Measurements from ENCODE around the gene AP3M1.

AP3M1 gene

DNA sequence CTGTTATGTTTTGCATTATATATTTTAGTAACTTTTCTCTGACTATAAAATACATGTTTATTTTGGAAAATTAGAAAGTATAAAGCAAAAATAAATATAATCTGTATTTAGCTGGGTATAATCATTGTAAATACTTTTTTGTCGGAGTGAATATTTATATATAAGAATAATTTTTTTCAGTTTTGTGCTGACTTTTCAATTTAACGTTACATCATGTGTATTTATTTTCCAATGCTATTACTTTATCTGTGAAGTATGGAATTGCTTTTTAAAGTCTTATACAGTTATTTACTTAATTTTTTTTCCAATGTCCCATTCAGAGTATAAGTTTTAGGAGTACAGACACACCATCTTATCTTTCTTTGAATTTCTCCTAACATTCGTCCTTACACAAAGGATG is 15.2 kb downstream of the AP3M1 start:
- H3K36me3 ChIP-seq (ENCODE audit: insufficient read depth, low read length), result peaks cover 38% of the 10 kb centered on the region
- no peaks in the 10 kb centered on the region for H3K9me3 ChIP-seq (replicated peaks; ENCODE audit: low read length)
- no peak overlapping the region for H3K4me3 ChIP-seq (ENCODE audit: low read length)
- no peak overlapping the region for H3K4me2 ChIP-seq (ENCODE audit: low read length)
- H3K27me3 ChIP-seq (ENCODE audit: control insufficient read depth, insufficient read depth, low read length), result no peaks in the 10 kb centered on the region
- H3K4me1 ChIP-seq (ENCODE audit: control insufficient read depth, insufficient read depth, low read length), result no peaks in the 10 kb centered on the region
- no peak overlapping the region for H3K9ac ChIP-seq (ENCODE audit: low read depth, low read length)

DNA sequence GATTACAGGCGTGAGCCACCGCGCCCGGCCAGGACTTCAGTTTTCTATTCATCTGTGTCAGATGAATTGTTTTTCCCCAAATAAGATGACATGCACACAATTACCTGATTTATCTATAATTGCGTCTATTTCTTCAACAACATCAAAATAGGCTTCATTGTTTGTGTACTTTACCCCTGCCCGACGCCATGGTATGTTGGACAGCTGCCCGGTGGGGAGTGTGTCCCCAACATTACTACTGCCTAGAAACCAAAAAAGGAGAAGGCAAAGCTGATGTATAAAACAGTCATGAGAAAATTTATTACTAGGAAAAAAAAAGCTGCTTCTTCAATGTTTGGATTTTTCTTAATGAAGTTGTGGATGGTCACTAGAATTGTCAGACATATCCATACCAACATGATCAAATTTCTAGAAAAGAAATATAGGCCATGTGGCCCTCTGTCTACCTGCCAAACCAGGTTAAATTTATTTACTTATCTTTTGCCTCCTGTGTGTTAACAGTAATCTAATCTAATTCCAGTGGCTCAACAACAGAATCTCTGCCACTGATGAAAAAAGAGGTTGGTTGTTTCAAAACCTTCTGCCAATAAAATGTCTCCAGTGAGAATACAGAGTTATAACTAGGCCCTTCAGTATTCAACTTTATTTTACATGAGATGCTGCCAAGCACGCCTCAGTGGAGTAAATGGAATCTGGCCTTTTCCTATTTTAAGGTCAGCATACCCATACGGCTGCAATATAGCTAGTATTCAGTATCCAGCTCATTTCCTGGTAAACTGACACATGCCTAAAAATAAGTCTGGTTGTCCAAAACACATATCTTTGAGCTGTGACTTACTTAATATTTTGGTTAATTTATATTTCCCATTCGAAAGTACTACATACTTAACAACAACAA is 16.5 kb downstream of the AP3M1 start:
- H3K36me3 ChIP-seq (ENCODE audit: insufficient read depth, low read length), result peaks cover 46% of the 10 kb centered on the region
- no peak overlapping the region for H3K4me2 ChIP-seq (ENCODE audit: low read length)
- H3K27me3 ChIP-seq (ENCODE audit: control insufficient read depth, insufficient read depth, low read length), result no peaks in the 10 kb centered on the region
- no peak overlapping the region for H3K4me3 ChIP-seq (ENCODE audit: low read length)
- no peaks in the 10 kb centered on the region for H3K4me1 ChIP-seq (ENCODE audit: control insufficient read depth, insufficient read depth, low read length)
- H3K9me3 ChIP-seq (replicated peaks; ENCODE audit: low read length), result no peaks in the 10 kb centered on the region
- H3K9ac ChIP-seq (ENCODE audit: low read depth, low read length), result no peak overlapping the region

DNA sequence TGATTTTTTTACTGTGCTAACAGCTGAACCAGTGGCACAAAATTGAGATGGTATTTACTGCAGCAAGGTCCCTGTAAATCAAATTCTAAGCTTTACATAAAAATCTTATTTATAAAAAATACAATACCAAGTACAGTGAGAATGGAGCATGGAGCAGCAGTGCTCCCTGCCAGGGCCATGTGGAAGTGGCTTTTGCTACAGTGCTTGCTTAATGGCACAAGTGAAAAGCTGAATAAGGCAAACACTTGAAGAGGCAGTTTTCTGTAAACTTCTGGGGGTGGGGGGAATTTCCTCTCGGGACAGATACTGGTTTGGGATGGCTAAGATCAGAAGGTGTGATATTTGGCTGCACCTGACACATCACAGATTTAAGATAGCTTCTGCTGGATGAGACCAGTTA is 27.5 kb downstream of the AP3M1 start:
- Histone ChIP-seq H3K4me1 (ENCODE audit: control insufficient read depth, insufficient read depth, low read length) (peaks cover 13% of the 10 kb centered on the region), H3K4me2 (ENCODE audit: low read length) (no peak overlapping the region), H3K9ac (ENCODE audit: low read depth, low read length) (no peak overlapping the region), H3K9me3 (replicated peaks; ENCODE audit: low read length) (no peaks in the 10 kb centered on the region), H3K4me3 (ENCODE audit: low read length) (no peak overlapping the region), H3K27me3 (ENCODE audit: control insufficient read depth, insufficient read depth, low read length) (no peaks in the 10 kb centered on the region), H3K36me3 (ENCODE audit: insufficient read depth, low read length) (peaks cover 78% of the 10 kb centered on the region)

DNA sequence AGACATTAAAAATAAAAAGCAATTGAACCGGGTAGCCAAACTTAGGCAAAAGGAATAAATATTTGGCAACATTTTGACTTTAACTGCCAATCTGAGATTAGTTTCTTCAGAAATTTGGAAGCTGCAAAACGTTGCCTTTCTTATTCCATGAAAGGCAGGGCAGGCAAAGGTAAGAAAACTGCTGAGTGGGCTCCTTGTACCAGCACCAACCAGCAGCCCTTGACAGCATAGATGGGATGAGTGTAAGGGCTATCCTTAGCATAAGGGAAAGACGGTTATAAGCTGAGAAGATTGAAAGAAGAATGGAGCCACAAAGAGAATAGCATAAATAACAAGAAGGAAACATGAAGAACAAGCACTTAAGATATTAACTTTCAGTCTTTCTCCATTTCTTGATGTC is 28.6 kb downstream of the AP3M1 start:
- Histone ChIP-seq H3K27me3 (ENCODE audit: control insufficient read depth, insufficient read depth, low read length) (no peaks in the 10 kb centered on the region), H3K9me3 (replicated peaks; ENCODE audit: low read length) (no peaks in the 10 kb centered on the region), H3K36me3 (ENCODE audit: insufficient read depth, low read length) (peaks cover 86% of the 10 kb centered on the region), H3K4me2 (ENCODE audit: low read length) (no peak overlapping the region), H3K4me1 (ENCODE audit: control insufficient read depth, insufficient read depth, low read length) (peaks cover 13% of the 10 kb centered on the region), H3K4me3 (ENCODE audit: low read length) (no peak overlapping the region), H3K9ac (ENCODE audit: low read depth, low read length) (no peak overlapping the region)

DNA sequence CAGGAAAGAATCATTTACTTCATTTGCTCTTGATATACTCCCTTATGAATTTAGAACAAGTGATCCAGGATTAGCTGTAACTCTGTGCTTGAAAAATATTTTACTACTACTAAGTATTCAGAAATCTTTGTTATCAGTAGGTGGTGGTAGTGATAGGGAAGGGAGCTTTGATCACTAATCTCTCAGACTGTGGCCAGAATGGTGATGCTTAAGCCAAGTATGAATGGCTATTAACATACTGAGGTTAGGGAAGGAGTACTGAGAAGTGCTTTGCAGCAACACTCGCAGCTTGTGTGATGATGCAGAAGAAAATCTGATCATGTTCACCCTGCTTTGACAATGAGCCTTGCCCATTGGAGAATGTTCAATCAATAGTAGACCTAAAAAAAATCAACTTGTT is 29.3 kb downstream of the AP3M1 start:
- peaks cover 13% of the 10 kb centered on the region for H3K4me1 ChIP-seq (ENCODE audit: control insufficient read depth, insufficient read depth, low read length)
- H3K27me3 ChIP-seq (ENCODE audit: control insufficient read depth, insufficient read depth, low read length), result no peaks in the 10 kb centered on the region
- no peak overlapping the region for H3K9ac ChIP-seq (ENCODE audit: low read depth, low read length)
- H3K9me3 ChIP-seq (replicated peaks; ENCODE audit: low read length), result no peaks in the 10 kb centered on the region
- peaks cover 88% of the 10 kb centered on the region for H3K36me3 ChIP-seq (ENCODE audit: insufficient read depth, low read length)
- H3K4me3 ChIP-seq (ENCODE audit: low read length), result no peak overlapping the region
- no peak overlapping the region for H3K4me2 ChIP-seq (ENCODE audit: low read length)

DNA sequence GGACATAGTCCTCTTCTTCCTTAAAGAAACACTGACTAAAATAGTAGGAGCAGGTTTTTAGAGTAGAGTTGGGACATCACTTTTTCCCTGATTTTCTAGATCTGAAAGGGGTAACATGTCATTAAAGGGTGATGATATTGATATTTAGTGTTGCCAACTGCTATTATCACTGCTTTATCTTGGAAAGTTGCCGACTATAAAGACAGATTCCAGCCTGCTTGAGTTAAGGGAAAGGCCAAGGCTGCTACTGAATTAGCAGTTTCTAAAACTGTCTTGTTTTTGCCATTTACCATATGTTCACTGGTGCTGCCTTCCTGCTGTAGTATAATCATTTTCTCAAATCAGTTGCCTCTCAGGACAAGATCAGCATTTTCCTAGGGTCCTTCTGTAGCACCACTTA is 29.7 kb downstream of the AP3M1 start:
- Histone ChIP-seq H3K27me3 (ENCODE audit: control insufficient read depth, insufficient read depth, low read length) (no peaks in the 10 kb centered on the region), H3K4me3 (ENCODE audit: low read length) (no peak overlapping the region), H3K4me2 (ENCODE audit: low read length) (no peak overlapping the region), H3K36me3 (ENCODE audit: insufficient read depth, low read length) (peaks cover 90% of the 10 kb centered on the region), H3K9me3 (replicated peaks; ENCODE audit: low read length) (no peaks in the 10 kb centered on the region), H3K9ac (ENCODE audit: low read depth, low read length) (no peak overlapping the region), H3K4me1 (ENCODE audit: control insufficient read depth, insufficient read depth, low read length) (peaks cover 13% of the 10 kb centered on the region)

DNA sequence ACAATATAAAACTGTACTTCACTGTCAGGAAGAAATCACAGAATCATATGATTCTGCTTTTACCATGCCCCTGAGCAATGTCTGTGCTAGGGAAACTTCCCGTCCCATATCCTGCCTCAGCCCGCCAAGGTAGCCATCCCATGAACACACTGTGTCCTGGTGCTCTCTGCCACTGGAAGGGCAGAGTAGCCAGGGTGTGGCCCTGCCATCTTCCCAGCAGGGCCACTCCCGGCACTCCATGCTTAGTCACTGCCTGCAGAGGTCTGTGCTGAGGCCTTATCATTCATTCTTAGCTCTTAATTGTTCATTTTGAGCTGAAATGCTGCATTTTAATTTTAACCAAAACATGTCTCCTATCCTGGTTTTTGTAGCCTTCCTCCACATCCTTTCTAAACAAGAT is 31.8 kb downstream of the AP3M1 start:
- peaks cover 13% of the 10 kb centered on the region for H3K4me1 ChIP-seq (ENCODE audit: control insufficient read depth, insufficient read depth, low read length)
- peaks cover 96% of the 10 kb centered on the region for H3K36me3 ChIP-seq (ENCODE audit: insufficient read depth, low read length)
- no peaks in the 10 kb centered on the region for H3K9me3 ChIP-seq (replicated peaks; ENCODE audit: low read length)
- peak overlapping the region; percentile 46 for H3K9ac ChIP-seq (ENCODE audit: low read depth, low read length)
- no peak overlapping the region for H3K4me2 ChIP-seq (ENCODE audit: low read length)
- H3K27me3 ChIP-seq (ENCODE audit: control insufficient read depth, insufficient read depth, low read length), result no peaks in the 10 kb centered on the region
- H3K4me3 ChIP-seq (ENCODE audit: low read length), result no peak overlapping the region

DNA sequence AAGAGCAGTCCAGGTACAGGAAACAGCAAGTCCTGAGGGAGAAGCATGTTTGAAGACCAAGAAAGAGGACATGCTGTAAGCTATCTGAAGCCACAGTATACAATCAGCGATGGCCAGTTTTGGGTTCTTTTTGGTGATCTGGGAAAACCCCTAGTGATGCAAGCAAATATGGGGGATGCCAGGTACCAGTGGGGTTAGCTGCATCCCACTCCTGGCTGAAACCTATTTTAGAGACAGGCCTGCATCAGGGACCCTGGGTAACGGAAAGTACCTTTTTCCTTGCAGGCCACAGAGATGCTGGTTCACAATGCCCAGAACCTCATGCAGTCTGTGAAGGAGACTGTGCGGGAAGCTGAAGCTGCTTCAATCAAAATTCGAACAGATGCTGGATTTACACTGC is 32.9 kb downstream of the AP3M1 start:
- peaks cover 96% of the 10 kb centered on the region for H3K36me3 ChIP-seq (ENCODE audit: insufficient read depth, low read length)
- H3K27me3 ChIP-seq (ENCODE audit: control insufficient read depth, insufficient read depth, low read length), result no peaks in the 10 kb centered on the region
- H3K4me2 ChIP-seq (ENCODE audit: low read length), result no peak overlapping the region
- no peak overlapping the region for H3K4me3 ChIP-seq (ENCODE audit: low read length)
- no peak overlapping the region for H3K9ac ChIP-seq (ENCODE audit: low read depth, low read length)
- H3K4me1 ChIP-seq (ENCODE audit: control insufficient read depth, insufficient read depth, low read length), result peaks cover 13% of the 10 kb centered on the region
- H3K9me3 ChIP-seq (replicated peaks; ENCODE audit: low read length), result no peaks in the 10 kb centered on the region

DNA sequence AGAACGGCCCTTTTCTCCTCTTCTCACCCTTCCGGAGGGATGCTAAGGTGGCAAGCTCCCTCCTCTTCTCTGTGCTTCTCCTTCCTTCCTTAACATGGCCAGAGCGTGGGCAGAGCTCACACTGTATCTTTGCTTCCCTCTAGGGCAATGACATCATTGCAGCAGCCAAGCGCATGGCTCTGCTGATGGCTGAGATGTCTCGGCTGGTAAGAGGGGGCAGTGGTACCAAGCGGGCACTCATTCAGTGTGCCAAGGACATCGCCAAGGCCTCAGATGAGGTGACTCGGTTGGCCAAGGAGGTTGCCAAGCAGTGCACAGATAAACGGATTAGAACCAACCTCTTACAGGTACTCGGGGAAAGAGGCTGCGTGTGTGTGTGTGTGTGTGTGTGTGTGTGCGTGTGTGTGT is 36.6 kb downstream of the AP3M1 start:
- Histone ChIP-seq H3K4me1 (ENCODE audit: control insufficient read depth, insufficient read depth, low read length) (peaks cover 7% of the 10 kb centered on the region), H3K4me3 (ENCODE audit: low read length) (no peak overlapping the region), H3K36me3 (ENCODE audit: insufficient read depth, low read length) (peaks cover 98% of the 10 kb centered on the region), H3K9me3 (replicated peaks; ENCODE audit: low read length) (no peaks in the 10 kb centered on the region), H3K9ac (ENCODE audit: low read depth, low read length) (no peak overlapping the region), H3K27me3 (ENCODE audit: control insufficient read depth, insufficient read depth, low read length) (no peaks in the 10 kb centered on the region), H3K4me2 (ENCODE audit: low read length) (no peak overlapping the region)

DNA sequence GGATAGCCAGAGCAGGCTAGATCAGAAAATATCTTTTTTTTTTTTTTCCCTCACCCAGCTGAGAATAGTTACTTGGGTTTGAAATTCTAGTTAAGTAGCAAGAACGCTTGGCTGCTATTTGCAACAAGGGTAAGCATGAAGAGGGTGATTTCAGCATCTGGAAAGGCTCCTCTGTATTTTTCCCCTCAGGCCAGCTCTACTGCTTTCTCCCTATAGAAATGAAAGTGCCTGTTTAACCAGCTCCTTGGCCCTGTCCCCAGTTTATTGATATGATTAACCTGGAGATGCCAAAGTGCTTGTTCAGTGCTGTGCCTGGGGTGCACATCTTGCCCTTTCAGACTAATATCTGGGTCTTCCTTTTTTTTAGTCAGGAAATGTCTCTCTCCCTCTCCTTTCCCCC is 37.1 kb downstream of the AP3M1 start:
- Histone ChIP-seq H3K9me3 (replicated peaks; ENCODE audit: low read length) (no peaks in the 10 kb centered on the region), H3K9ac (ENCODE audit: low read depth, low read length) (no peak overlapping the region), H3K4me3 (ENCODE audit: low read length) (no peak overlapping the region), H3K27me3 (ENCODE audit: control insufficient read depth, insufficient read depth, low read length) (no peaks in the 10 kb centered on the region), H3K4me1 (ENCODE audit: control insufficient read depth, insufficient read depth, low read length) (peaks cover 2% of the 10 kb centered on the region), H3K36me3 (ENCODE audit: insufficient read depth, low read length) (peaks cover 98% of the 10 kb centered on the region), H3K4me2 (ENCODE audit: low read length) (no peak overlapping the region)

DNA sequence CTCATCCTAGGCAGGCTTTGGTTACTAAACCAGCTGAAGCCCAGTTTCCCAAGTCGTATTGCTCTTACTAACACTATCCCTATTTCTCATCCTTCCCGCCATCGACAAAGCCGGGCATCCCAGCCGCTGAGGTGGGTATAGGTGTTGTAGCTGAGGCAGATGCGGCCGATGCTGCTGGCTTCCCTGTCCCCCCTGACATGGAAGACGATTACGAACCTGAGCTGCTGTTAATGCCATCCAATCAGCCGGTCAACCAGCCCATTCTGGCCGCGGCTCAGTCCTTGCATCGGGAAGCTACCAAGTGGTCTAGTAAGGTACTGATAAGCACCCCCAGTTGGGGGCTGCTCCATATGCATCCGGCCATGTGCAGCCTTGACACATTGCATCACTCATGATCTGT is 38.8 kb downstream of the AP3M1 start:
- H3K4me1 ChIP-seq (ENCODE audit: control insufficient read depth, insufficient read depth, low read length), result no peaks in the 10 kb centered on the region
- no peak overlapping the region for H3K4me2 ChIP-seq (ENCODE audit: low read length)
- peaks cover 96% of the 10 kb centered on the region for H3K36me3 ChIP-seq (ENCODE audit: insufficient read depth, low read length)
- H3K4me3 ChIP-seq (ENCODE audit: low read length), result no peak overlapping the region
- no peak overlapping the region for H3K9ac ChIP-seq (ENCODE audit: low read depth, low read length)
- H3K9me3 ChIP-seq (replicated peaks; ENCODE audit: low read length), result no peaks in the 10 kb centered on the region
- H3K27me3 ChIP-seq (ENCODE audit: control insufficient read depth, insufficient read depth, low read length), result no peaks in the 10 kb centered on the region

DNA sequence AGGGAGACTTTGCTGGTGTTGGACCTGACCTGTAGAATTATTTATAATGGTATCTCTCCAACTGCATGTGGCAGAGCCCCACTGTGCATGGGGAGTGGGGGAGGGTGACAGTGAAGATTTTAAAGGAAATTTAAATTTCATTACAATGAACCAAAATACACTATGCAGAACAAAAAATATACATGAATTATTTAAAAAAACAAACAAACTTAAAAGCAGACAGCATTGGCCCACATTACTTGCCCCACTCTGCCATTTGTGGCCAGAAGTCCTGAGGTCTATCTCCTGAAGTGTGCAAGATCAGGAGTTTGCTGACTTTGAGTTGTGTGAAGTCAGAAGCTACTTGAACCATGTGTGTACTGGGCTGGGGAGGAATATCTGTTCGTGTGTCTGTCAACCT is 40.5 kb downstream of the AP3M1 start:
- Histone ChIP-seq H3K27me3 (ENCODE audit: control insufficient read depth, insufficient read depth, low read length) (no peaks in the 10 kb centered on the region), H3K4me2 (ENCODE audit: low read length) (no peak overlapping the region), H3K36me3 (ENCODE audit: insufficient read depth, low read length) (peaks cover 95% of the 10 kb centered on the region), H3K4me1 (ENCODE audit: control insufficient read depth, insufficient read depth, low read length) (no peaks in the 10 kb centered on the region), H3K4me3 (ENCODE audit: low read length) (no peak overlapping the region), H3K9ac (ENCODE audit: low read depth, low read length) (no peak overlapping the region), H3K9me3 (replicated peaks; ENCODE audit: low read length) (no peaks in the 10 kb centered on the region)

All from skeletal muscle satellite cell (primary cell).